ENCODE data around the gene TPH2. TPM values are rescaled to one million over a fixed set of nuclear protein-coding genes. Genes with fewer than 3 reads are reported as not detected.

The TPH2 gene
- total RNA-seq, 2 experiments from 2014 or later: not detected

DNA sequence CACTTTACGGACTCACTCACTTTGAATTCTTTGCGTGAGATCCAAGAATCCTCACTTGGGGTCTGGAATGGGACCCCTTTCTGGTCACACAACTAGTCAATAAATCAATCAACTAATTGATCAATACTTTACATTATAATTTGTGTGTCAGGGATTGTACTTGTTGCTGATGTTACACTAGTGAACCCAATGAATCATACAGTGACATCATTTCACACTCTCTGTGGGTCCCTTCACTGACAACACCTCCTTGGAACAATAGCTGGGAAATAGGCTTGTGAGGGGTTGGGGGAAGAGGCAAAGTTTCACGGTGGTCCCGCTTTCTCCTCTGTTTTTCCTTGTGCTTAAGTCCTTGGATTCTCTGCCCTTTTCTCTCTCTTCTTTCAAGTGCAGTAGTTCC, 35.0 kb downstream of the TPH2 start:
- H3K4me3 Mint-ChIP-seq: no peak overlapping the region
- no peaks in the 10 kb centered on the region for H3K9me3 Mint-ChIP-seq (ENCODE audit: low read depth)
- peaks cover 7% of the 10 kb centered on the region for H3K27me3 Mint-ChIP-seq
- CTCF ChIA-PET: no interaction called here
- no peak overlapping the region for H3K27ac Mint-ChIP-seq
- ATAC-seq (no peak), DNase-seq (no peak)
- H3K4me1 Mint-ChIP-seq: peaks cover 8% of the 10 kb centered on the region
- no peaks in the 10 kb centered on the region for H3K36me3 Mint-ChIP-seq

DNA sequence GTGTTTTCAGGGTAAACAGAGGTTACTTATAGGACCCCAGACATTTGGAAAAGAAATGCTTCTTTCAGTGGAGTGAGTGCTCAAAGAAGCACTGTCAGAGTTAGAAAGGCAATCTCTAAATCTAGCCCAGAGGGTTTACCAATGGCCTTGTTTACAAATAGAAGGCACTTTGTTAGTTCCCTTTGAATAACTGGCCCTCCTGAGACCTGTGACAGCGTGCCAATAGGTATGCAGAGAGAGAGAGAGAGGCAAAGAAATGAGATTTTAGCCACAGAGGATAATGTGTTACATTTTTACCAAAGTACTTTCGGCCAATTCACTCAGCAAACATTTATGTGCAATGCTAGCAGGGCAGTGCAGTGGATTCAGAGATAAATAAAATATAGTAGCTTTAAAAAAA, 41.9 kb downstream of the TPH2 start:
- CTCF ChIA-PET: no interaction called here
- Mint-ChIP-seq H3K4me1 (no peaks in the 10 kb centered on the region), H3K36me3 (no peaks in the 10 kb centered on the region)

DNA sequence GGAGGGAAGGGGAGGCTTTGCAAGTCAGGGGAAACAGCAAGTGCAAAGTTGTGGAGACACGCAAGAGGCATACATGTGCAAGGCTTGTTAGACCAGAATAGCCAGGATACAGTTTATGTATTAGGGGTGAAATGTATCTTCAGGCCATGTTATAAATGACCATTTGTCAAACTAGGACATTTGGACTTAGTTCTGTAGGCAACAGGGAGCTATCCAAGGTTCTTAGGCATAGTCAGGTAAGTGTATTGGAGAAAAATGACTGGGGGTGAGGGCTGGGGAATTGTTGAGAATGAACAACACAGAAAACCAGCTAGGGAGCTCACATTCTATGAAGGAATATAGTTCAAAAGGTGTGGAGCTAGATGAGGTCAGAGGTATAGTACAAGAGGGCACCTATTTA, 42.5 kb downstream of the TPH2 start:
- Mint-ChIP-seq H3K9me3 (ENCODE audit: low read depth) (no peaks in the 10 kb centered on the region), H3K27ac (no peak overlapping the region), H3K4me1 (no peaks in the 10 kb centered on the region), H3K36me3 (no peaks in the 10 kb centered on the region), H3K4me3 (no peak overlapping the region), H3K27me3 (peaks cover 3% of the 10 kb centered on the region)
- DNase-seq (no peak), ATAC-seq (no peak)
- CTCF ChIA-PET: no interaction called here

More for the DNA sequence above, 41.9 kb downstream of the TPH2 start:
- Mint-ChIP-seq H3K27ac (no peak overlapping the region), H3K9me3 (ENCODE audit: low read depth) (no peaks in the 10 kb centered on the region), H3K4me3 (no peak overlapping the region), H3K27me3 (peaks cover 3% of the 10 kb centered on the region)
- ATAC-seq (no peak), DNase-seq (no peak)

DNA sequence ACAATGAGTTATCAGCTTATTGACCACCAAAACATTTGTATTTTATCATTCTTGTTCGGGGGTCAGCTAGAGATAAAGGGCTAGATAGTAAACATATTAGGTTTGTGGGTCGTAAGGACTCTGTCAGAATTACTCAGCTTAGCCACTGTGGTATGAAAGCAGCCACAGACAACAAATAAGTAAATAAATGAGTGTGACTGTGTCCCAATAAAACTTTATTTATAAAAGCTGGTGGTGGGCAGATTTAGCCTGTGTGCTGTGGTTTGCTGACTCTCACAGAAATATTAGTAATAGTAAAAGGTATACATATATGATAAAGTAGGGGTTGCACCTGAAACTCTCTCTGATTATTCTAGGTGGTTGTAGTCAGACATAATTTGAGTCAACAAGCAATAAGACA, 56.1 kb downstream of the TPH2 start:
- no peaks in the 10 kb centered on the region for H3K9me3 Mint-ChIP-seq (ENCODE audit: low read depth)
- ATAC-seq: no peak
- H3K27ac Mint-ChIP-seq: no peak overlapping the region
- peaks cover 34% of the 10 kb centered on the region for H3K27me3 Mint-ChIP-seq
- no peaks in the 10 kb centered on the region for H3K36me3 Mint-ChIP-seq
- H3K4me1 Mint-ChIP-seq: no peaks in the 10 kb centered on the region
- CTCF ChIA-PET: interaction anchor here (1.7 kb wide), 1 partner anchor 22 kb away, joined by 3 read pairs; no protein-coding TSS in a partner anchor
- no peak overlapping the region for H3K4me3 Mint-ChIP-seq
- DNase-seq: no peak

DNA sequence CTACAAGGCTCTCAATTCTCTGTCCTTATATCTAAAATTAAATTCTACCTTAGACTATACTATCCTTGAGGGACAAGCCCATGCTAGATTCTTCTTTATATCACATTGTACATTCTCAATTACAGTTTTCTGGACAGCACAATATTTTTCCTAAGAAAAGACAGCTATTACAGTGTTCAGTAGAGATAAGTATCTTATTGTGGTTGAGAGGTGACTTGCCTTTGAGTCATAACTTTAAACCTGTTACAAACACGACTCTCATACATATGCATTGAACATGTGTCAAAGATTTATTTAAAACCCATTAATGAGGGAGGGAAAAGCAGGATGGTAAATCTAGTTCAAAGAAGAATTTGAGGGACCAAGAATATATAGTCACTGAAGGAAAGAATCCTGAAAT, 61.1 kb downstream of the TPH2 start:
- CTCF ChIA-PET: no interaction called here
- peaks cover 44% of the 10 kb centered on the region for H3K27me3 Mint-ChIP-seq
- no peak for ATAC-seq

DNA sequence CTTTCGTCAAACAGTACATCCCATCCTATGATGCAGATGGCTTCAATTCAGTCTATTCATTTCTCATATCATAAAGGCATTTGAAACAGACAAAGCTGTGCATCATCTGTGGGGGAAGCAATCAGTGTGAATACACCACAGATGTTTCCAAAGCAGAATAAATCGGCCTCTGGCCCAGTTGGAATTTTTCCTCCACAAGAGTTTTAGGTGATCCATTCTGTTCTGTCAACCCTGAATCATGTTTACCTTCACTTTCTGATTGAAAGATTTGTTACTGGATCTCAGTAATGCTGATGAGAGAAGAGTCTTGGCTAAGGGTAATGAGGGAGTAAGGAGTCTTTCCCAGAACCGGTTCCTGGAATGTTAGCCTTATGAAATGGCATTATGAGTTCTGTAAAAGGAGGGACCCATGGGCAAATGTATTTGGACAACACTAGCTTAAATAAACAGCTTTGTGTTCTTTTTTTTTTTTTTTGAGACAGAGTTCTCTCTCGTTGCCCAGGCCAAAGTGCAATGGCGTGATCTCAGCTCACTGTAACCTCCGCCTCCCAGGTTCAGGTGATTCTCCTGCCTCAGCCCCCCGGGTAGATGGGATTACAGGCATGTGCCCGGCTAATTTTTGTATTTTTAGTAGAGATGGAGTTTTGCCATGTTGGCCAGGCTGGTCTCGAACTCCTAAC, 62.5 kb downstream of the TPH2 start:
- Mint-ChIP-seq H3K9me3 (ENCODE audit: low read depth) (no peaks in the 10 kb centered on the region), H3K4me1 (peaks cover 3% of the 10 kb centered on the region), H3K27ac (no peak overlapping the region), H3K36me3 (no peaks in the 10 kb centered on the region), H3K27me3 (peaks cover 48% of the 10 kb centered on the region), H3K4me3 (no peak overlapping the region)
- DNase-seq: no peak
- CTCF ChIA-PET: no interaction called here
- ATAC-seq: no peak

More for the DNA sequence above, 61.1 kb downstream of the TPH2 start:
- H3K4me3 Mint-ChIP-seq: no peak overlapping the region
- no peak overlapping the region for H3K27ac Mint-ChIP-seq
- no peak for DNase-seq
- no peaks in the 10 kb centered on the region for H3K36me3 Mint-ChIP-seq
- H3K9me3 Mint-ChIP-seq (ENCODE audit: low read depth): no peaks in the 10 kb centered on the region
- H3K4me1 Mint-ChIP-seq: peaks cover 3% of the 10 kb centered on the region

DNA sequence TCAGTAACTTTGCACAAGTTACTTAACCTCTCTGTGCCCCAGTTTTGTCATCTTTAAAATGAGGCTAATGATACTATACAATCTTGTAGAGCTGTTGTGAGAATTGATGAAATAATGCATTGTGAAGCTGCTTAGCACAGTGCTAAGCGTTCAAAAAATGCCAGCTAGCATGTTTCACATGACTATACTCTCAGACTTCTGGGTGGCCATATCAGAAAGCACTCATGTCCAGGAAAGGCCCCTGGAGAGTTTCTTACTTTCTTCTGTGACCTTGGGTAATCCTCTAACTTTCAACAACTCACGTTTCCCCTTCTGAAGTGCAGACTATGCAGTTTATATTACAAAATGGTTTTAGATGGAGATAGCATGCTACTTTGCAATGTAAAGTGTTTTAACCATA, 68.1 kb downstream of the TPH2 start:
- Mint-ChIP-seq H3K4me3 (no peak overlapping the region), H3K27ac (no peak overlapping the region), H3K27me3 (peaks cover 34% of the 10 kb centered on the region), H3K36me3 (no peaks in the 10 kb centered on the region), H3K4me1 (no peaks in the 10 kb centered on the region), H3K9me3 (ENCODE audit: low read depth) (no peaks in the 10 kb centered on the region)
- no peak for DNase-seq
- ATAC-seq: no peak
- CTCF ChIA-PET: no interaction called here

DNA sequence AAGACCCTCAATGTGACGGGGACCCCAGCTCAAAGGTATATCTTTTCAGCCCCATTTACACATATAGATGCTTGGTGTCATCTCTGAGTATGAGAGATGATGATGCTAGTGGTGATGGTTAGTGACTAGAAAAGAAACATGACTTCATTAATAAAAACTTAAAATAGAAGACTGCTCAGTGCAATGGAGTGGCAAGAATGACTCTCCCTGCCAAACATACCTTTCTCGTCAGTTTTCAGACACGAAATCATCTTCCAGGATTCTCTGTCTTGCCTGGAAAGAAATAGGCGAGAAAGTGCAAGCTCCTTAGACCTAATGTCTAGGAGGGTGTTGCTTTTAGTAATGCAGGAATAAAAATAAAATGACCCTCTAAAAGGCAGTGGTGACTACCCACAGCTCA, 71.7 kb downstream of the TPH2 start:
- H3K27ac Mint-ChIP-seq: no peak overlapping the region
- peaks cover 23% of the 10 kb centered on the region for H3K27me3 Mint-ChIP-seq
- DNase-seq (no peak), ATAC-seq (no peak)
- no peaks in the 10 kb centered on the region for H3K36me3 Mint-ChIP-seq
- CTCF ChIA-PET: no interaction called here
- H3K9me3 Mint-ChIP-seq (ENCODE audit: low read depth): no peaks in the 10 kb centered on the region
- H3K4me1 Mint-ChIP-seq: no peaks in the 10 kb centered on the region
- H3K4me3 Mint-ChIP-seq: no peak overlapping the region

DNA sequence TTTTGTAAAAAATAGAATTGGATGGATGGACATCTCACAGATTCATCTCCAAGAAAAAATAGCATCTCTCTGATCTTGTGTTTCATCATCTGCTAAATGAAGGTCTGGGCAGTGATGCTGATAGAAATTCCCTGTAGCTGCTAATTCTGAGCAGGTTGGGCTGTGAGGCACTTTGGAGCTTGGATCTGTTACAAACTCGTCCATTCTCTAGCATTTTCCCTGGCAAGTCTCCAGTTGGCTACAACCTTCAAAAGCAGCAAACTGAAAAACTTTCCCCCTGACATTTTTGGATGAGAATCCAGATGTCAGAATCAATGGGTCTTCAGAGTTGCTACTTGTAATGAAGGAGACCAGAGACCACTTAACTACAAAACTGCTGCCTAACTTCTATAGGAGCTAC, 72.7 kb downstream of the TPH2 start:
- no peaks in the 10 kb centered on the region for H3K36me3 Mint-ChIP-seq
- no peaks in the 10 kb centered on the region for H3K9me3 Mint-ChIP-seq (ENCODE audit: low read depth)
- peaks cover 15% of the 10 kb centered on the region for H3K27me3 Mint-ChIP-seq
- CTCF ChIA-PET: no interaction called here
- H3K27ac Mint-ChIP-seq: no peak overlapping the region
- DNase-seq (no peak), ATAC-seq (no peak)
- no peaks in the 10 kb centered on the region for H3K4me1 Mint-ChIP-seq
- H3K4me3 Mint-ChIP-seq: no peak overlapping the region

DNA sequence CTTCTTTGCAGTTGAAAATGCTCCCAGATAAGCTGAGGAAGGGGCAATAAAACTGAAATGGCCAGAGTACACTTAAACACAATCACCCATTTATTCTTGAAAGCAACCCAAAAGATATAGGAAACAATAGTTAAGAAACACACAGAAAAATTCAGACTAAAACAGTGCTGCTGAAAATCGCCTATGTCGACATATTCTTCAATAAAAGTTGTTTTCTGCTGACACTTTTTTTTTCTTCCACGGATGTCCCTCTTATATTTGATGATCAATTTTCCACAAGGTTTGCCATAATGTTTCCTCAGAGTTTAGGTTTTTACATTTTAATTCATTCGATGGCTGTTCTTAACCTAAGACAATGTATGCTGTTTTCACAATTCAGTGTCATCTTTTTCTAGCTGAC, 74.2 kb downstream of the TPH2 start:
- Mint-ChIP-seq H3K9me3 (ENCODE audit: low read depth) (no peaks in the 10 kb centered on the region), H3K4me1 (no peaks in the 10 kb centered on the region), H3K36me3 (no peaks in the 10 kb centered on the region), H3K4me3 (no peak overlapping the region), H3K27me3 (peaks cover 14% of the 10 kb centered on the region), H3K27ac (no peak overlapping the region)
- CTCF ChIA-PET: no interaction called here
- ATAC-seq (no peak), DNase-seq (no peak)

DNA sequence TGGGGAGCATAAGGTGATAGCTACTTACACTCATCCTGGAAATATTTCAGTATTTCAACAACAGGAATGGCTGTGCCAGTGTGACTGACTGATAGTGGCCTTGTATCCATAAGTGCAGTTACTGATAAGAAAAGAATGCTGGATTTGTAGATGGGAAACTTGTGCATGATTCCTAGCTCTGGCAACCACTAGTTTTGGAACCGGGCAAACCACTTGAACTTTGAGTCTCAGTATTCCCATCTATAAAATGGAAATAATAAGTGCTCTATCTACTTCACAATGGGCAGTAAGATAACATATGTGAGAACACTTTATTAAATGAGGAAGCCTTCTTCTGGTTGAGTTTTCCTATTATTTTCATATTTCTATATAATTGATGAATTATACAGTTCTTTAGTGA, 77.2 kb downstream of the TPH2 start:
- Mint-ChIP-seq H3K27me3 (peaks cover 21% of the 10 kb centered on the region), H3K9me3 (ENCODE audit: low read depth) (no peaks in the 10 kb centered on the region), H3K36me3 (no peaks in the 10 kb centered on the region), H3K4me3 (no peak overlapping the region), H3K27ac (no peak overlapping the region), H3K4me1 (no peaks in the 10 kb centered on the region)
- no peak for DNase-seq
- CTCF ChIA-PET: no interaction called here
- no peak for ATAC-seq

DNA sequence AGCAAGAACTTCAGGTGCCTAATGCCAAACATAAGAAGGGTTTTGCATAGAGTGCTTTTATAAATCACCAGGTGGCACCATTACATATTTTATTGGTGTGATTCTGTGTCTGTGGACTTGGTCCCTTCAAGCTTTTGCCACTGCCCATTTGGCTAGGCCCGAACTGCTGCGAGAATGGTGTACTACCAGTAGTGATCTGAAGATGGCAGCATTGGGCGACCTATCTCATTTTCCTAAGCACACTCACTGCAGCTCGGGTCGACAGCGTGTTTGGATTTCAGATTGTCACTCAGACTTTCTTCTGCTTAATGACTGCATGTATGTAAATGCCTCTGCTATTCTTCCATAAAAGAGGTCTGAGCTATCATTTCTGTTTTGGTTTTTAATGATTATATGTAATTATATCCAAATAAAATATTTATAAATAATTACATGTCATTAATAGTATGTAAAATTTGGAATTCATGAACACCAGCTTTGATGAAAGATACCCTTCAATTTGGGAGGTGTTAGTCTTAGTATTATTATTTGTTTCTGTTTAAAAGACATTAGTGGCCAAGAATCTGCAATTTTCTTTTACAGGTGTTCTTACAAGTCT, 78.5 kb downstream of the TPH2 start:
- Mint-ChIP-seq H3K27ac (no peak overlapping the region), H3K27me3 (peaks cover 26% of the 10 kb centered on the region), H3K36me3 (no peaks in the 10 kb centered on the region), H3K4me1 (no peaks in the 10 kb centered on the region), H3K4me3 (no peak overlapping the region), H3K9me3 (ENCODE audit: low read depth) (no peaks in the 10 kb centered on the region)
- DNase-seq (peak; percentile 69), ATAC-seq (peak; percentile 70)
- CTCF ChIA-PET: interaction anchor here (0.8 to 1.3 kb wide), 3 partner anchors 8 to 23 kb away, joined by 3 to 5 read pairs (median 3); no protein-coding TSS in a partner anchor

DNA sequence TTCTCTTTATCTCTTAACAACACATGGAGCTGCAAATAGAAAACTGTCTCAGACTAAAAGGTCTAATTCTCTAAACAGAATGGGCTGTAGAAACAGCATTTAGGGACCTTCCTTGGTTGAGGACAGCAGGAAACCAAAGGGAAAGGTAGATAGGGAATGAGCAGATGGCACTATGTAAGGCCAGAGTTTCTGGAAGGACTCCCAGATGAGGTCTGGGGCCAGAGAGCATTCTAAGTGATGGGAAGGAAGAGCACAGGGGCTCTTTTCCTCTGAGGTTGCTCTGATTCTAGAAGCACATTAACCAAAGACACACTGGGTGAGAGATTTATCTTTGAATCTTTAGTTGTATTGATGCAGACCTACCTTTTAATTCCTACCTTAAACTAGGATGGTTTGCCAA, 79.4 kb downstream of the TPH2 start:
- H3K27ac Mint-ChIP-seq: no peak overlapping the region
- ATAC-seq: no peak
- CTCF ChIA-PET: no interaction called here
- no peaks in the 10 kb centered on the region for H3K36me3 Mint-ChIP-seq
- H3K4me1 Mint-ChIP-seq: no peaks in the 10 kb centered on the region
- no peaks in the 10 kb centered on the region for H3K9me3 Mint-ChIP-seq (ENCODE audit: low read depth)
- H3K27me3 Mint-ChIP-seq: peaks cover 25% of the 10 kb centered on the region
- DNase-seq: no peak
- H3K4me3 Mint-ChIP-seq: no peak overlapping the region

DNA sequence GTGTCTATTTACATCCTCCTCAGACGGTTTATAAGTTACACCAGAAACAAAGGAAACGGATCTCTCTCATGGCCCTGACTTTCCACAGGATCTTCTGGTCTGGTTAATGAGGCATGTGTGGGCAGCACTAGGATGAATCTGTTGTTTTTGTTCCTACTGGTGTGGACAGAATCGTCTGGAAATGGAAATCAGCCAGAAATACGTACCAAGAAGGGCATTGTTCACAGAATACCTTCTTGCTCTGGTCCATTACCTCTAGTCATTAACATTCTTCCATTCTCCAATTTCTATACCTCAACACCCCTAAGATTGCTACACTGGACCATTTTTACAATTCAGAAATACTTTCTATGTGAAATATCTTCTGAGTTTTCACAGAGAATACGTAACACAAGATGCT, 86.0 kb downstream of the TPH2 start:
- Mint-ChIP-seq H3K27ac (no peak overlapping the region), H3K4me1 (no peaks in the 10 kb centered on the region), H3K36me3 (no peaks in the 10 kb centered on the region), H3K4me3 (no peak overlapping the region), H3K27me3 (peaks cover 14% of the 10 kb centered on the region), H3K9me3 (ENCODE audit: low read depth) (no peaks in the 10 kb centered on the region)
- no peak for DNase-seq
- CTCF ChIA-PET: no interaction called here
- ATAC-seq: no peak

Data from activated CD8-positive, alpha-beta memory T cell treated with anti-CD3 and anti-CD28 coated beads, Interleukin-2, amount 10 ng/mL, durations not matched to agents 7 days and 5 days (primary cell).